NCI-H446 (cell line): ENCODE data around the gene POLR2C.

Source experiments
- DNase-seq, 2 experiments: peaks; one replicate each; lab custom pipeline; 2025; lab: John Stamatoyannopoulos, UW

The POLR2C gene

GRCh38 chr16:57452021-57452420 is 10.5 kb upstream of the POLR2C start:
- DNase-seq, result no peak

- DNase-seq, result no peak
Observed at GRCh38 chr16:57462978-57463362, 491 bp downstream of the POLR2C start.

GRCh38 chr16:57464523-57464922 is 2.0 kb downstream of the POLR2C start:
- DNase-seq, result no peak

GRCh38 chr16:57468346-57468745 is 5.9 kb downstream of the POLR2C start:
- no peak for DNase-seq

GRCh38 chr16:57469046-57469445 is 6.6 kb downstream of the POLR2C start:
- no peak for DNase-seq

- no peak for DNase-seq
Observed at GRCh38 chr16:57469917-57470470, 7.5 kb downstream of the POLR2C start.

GRCh38 chr16:57470711-57471110 is 8.2 kb downstream of the POLR2C start:
- no peak for DNase-seq

GRCh38 chr16:57471209-57471608 is 8.7 kb downstream of the POLR2C start:
- no peak for DNase-seq

GRCh38 chr16:57471852-57472664 is 9.6 kb downstream of the POLR2C start:
- DNase-seq, result no peak

- DNase-seq, result no peak
Observed at GRCh38 chr16:57472665-57473060, 10.2 kb downstream of the POLR2C start.

- no peak for DNase-seq
Observed at GRCh38 chr16:57473176-57473840, 10.8 kb downstream of the POLR2C start.

GRCh38 chr16:57473906-57474305 is 11.4 kb downstream of the POLR2C start:
- no peak for DNase-seq

GRCh38 chr16:57474671-57475661 is 12.5 kb downstream of the POLR2C start:
- no peak for DNase-seq

- DNase-seq, result no peak
Observed at GRCh38 chr16:57475711-57476339, 13.3 kb downstream of the POLR2C start.

GRCh38 chr16:57476546-57477410 is 14.3 kb downstream of the POLR2C start:
- no peak for DNase-seq

- DNase-seq, result no peak
Observed at GRCh38 chr16:57477531-57478202, 15.2 kb downstream of the POLR2C start.

- DNase-seq, result no peak
Observed at GRCh38 chr16:57478396-57479204, 16.1 kb downstream of the POLR2C start.

GRCh38 chr16:57479205-57479975 is 16.9 kb downstream of the POLR2C start:
- peak; percentile 7 to 50 for DNase-seq
